ENCODE data around the gene EFNB2. TPM values are rescaled to one million over a fixed set of nuclear protein-coding genes. Genes with fewer than 3 reads are reported as not detected.

The EFNB2 gene
- total RNA-seq, 1 experiment from 2014 or later = 17.5 TPM

DNA sequence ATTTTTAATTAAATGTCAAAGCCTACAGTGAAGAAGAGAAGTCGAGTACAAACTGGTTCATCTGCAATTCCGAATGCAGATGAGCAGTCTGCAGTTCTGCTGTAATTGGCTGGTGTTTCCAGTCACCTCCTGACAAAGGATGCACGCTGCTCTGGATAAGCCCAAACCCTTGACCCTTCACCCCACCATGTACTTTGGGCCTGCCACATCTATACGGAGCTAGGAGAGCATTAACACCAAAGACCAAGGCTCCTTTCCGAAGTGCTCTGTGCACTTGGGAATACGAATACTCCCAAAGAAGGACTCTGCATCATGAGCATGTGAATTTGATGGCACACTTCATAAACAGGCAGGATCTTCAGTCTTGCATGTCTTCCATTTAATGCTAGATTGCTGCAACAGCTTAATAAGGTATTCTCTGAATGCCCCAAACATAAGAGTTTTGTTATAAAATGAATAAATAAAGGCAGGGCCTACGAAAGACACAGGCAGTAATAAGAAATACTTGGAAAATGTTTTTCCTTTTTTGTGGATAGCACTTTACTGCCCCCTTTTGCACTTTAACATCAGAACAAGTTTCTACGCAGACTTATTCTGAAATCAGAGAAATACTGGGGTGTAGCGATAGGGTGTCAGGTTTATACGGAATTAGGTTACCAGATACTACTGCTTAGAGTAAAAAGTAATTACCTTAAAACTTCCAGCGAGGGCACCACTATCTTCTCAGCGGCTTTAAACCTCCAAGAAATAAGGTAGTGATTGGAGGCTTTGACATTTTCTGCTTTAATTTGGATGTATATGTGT, 15.0 kb downstream of the EFNB2 start:
- H3K4me1 ChIP-seq (replicated peaks; ENCODE audit: insufficient read depth) = peaks cover 56% of the 10 kb centered on the region
- H3K27me3 ChIP-seq (ENCODE audit: insufficient read depth, low read depth) = no peaks in the 10 kb centered on the region
- H3K27ac ChIP-seq = peak overlapping the region; percentile 79
- H4K20me1 ChIP-seq (ENCODE audit: insufficient read depth) = peaks cover 21% of the 10 kb centered on the region; the same call in 1 of the 2 replicates
- peak overlapping the region; percentile 85 for H3K4me2 ChIP-seq
- CTCF ChIA-PET = no interaction called here
- peaks cover 4% of the 10 kb centered on the region; the same call in 1 of the 2 replicates for H3K9me3 ChIP-seq (ENCODE audit: insufficient read depth, low read depth)
- peaks cover 40% of the 10 kb centered on the region for H3F3A ChIP-seq (ENCODE audit: insufficient read depth, low read depth)
- POLR2A ChIA-PET (ENCODE audit: unreplicated experiment) = no interaction called here
- H2AFZ ChIP-seq = no peak overlapping the region
- no peak for TF ChIP-seq EZH2 (IDR thresholded peaks at IDR 0.05; ENCODE audit: low read depth)
- TF ChIP-seq, protein P1, sequence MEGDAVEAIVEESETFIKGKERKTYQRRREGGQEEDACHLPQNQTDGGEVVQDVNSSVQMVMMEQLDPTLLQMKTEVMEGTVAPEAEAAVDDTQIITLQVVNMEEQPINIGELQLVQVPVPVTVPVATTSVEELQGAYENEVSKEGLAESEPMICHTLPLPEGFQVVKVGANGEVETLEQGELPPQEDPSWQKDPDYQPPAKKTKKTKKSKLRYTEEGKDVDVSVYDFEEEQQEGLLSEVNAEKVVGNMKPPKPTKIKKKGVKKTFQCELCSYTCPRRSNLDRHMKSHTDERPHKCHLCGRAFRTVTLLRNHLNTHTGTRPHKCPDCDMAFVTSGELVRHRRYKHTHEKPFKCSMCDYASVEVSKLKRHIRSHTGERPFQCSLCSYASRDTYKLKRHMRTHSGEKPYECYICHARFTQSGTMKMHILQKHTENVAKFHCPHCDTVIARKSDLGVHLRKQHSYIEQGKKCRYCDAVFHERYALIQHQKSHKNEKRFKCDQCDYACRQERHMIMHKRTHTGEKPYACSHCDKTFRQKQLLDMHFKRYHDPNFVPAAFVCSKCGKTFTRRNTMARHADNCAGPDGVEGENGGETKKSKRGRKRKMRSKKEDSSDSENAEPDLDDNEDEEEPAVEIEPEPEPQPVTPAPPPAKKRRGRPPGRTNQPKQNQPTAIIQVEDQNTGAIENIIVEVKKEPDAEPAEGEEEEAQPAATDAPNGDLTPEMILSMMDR (conservative IDR thresholded peaks at IDR 0.05) = peak; percentile 47
- H3K79me2 ChIP-seq (ENCODE audit: low read depth) = peaks cover 100% of the 10 kb centered on the region
- BruUV-seq (replicated peaks) = no TSS peak
- intact Hi-C loops (cut with micrococcal nuclease; ENCODE audit: unreplicated experiment) = loop anchor here (2.0 kb wide), 1 partner anchor 420 kb away; no protein-coding TSS in a partner anchor
- peak overlapping the region; percentile 41; the same call in 1 of the 2 replicates for H3K4me3 ChIP-seq
- H3K36me3 ChIP-seq (ENCODE audit: low read depth) = peaks cover 24% of the 10 kb centered on the region; the same call in 1 of the 2 replicates
- no peaks in the 10 kb centered on the region for H3K9me2 ChIP-seq (ENCODE audit: insufficient read depth)
- no peak for DNase-seq

DNA sequence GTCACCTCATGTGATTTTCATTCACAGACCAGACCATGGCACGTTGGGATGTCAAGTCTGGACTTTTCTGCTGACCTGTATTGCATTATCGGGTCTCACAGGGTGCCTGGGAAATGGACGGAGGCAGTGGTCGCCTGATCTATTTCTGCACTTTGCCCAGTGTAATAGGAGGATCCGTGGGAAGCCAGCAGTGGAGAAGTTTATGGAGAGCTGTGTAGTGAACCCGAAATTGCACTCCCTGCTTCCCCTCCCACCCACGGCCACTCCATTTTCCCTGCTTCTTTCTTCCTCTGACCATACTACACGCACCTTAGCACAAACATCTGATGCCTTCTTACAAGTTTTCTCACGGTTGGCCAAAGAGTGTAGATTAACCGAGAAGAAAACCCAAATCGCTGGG, 16.9 kb downstream of the EFNB2 start:
- CTCF ChIA-PET = interaction anchor here (0.6 kb wide), 1 partner anchor 1947 kb away, joined by 3 read pairs; no protein-coding TSS in a partner anchor
- intact Hi-C loops (cut with micrococcal nuclease; ENCODE audit: unreplicated experiment) = no loop called here

DNA sequence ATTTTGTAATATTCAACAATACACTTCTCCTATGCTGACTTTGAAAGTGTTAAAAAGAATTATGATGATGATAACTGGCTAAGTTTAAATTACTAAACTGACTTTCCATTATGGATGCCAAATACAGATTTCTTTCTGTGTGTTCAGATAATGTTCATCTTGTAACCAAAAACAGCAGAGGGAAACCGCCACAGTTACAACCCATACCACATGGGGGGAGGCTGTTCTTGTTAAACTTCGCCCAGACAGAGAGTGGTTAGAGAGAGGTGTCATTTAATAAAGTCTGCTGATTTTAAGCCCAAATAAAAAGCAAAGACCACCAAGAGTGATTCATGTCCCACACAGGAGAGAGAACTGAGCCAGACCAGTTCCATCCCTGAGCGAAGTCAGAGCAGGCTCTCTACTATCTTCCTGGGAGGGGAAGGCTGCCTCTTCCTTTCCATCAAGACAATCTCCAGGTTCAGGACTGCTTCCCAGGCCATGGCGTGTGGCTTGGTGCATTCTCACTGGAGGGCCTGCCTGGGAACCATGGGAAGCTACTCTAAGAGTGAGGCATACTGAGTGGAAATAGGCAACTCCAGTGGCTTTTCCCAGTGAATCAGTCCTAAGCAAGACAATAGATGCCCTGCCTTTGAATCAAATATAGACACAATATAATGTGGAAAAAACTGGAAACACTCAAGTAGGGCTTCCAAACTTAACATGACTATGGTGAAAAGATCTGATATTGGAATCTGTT, 18.2 kb downstream of the EFNB2 start:
- Histone ChIP-seq H3K27me3 (ENCODE audit: insufficient read depth, low read depth) (no peaks in the 10 kb centered on the region), H3K9me3 (ENCODE audit: insufficient read depth, low read depth) (peaks cover 4% of the 10 kb centered on the region; the same call in 1 of the 2 replicates), H3K79me2 (ENCODE audit: low read depth) (peaks cover 99% of the 10 kb centered on the region), H3K4me2 (no peak overlapping the region), H4K20me1 (ENCODE audit: insufficient read depth) (peaks cover 4% of the 10 kb centered on the region; the same call in 1 of the 2 replicates), H3K9me2 (ENCODE audit: insufficient read depth) (no peaks in the 10 kb centered on the region), H3K4me3 (no peak overlapping the region), H3K4me1 (replicated peaks; ENCODE audit: insufficient read depth) (peaks cover 24% of the 10 kb centered on the region), H3K36me3 (ENCODE audit: low read depth) (peaks cover 17% of the 10 kb centered on the region), H3K27ac (no peak overlapping the region), H3F3A (ENCODE audit: insufficient read depth, low read depth) (peaks cover 22% of the 10 kb centered on the region), H2AFZ (no peak overlapping the region)
- intact Hi-C loops (cut with micrococcal nuclease; ENCODE audit: unreplicated experiment) = no loop called here
- ChIA-PET POLR2A (ENCODE audit: unreplicated experiment) (interaction anchor here (0.5 kb wide), 1 partner anchor 22 kb away, joined by 3 read pairs; no protein-coding TSS in a partner anchor), CTCF (no interaction called here)
- TF ChIP-seq, protein P1 (conservative IDR thresholded peaks at IDR 0.05) = no peak
- no peak for TF ChIP-seq EZH2 (IDR thresholded peaks at IDR 0.05; ENCODE audit: low read depth)
- no peak for DNase-seq
- no TSS peak for BruUV-seq (replicated peaks)

More for the DNA sequence above, 16.9 kb downstream of the EFNB2 start:
- Histone ChIP-seq H3K9me2 (ENCODE audit: insufficient read depth) (no peaks in the 10 kb centered on the region), H3F3A (ENCODE audit: insufficient read depth, low read depth) (peaks cover 34% of the 10 kb centered on the region), H3K9me3 (ENCODE audit: insufficient read depth, low read depth) (peaks cover 4% of the 10 kb centered on the region; the same call in 1 of the 2 replicates), H3K4me1 (replicated peaks; ENCODE audit: insufficient read depth) (peaks cover 36% of the 10 kb centered on the region), H3K36me3 (ENCODE audit: low read depth) (peaks cover 18% of the 10 kb centered on the region), H3K4me2 (no peak overlapping the region), H2AFZ (no peak overlapping the region), H3K27ac (no peak overlapping the region), H3K27me3 (ENCODE audit: insufficient read depth, low read depth) (no peaks in the 10 kb centered on the region), H4K20me1 (ENCODE audit: insufficient read depth) (peaks cover 7% of the 10 kb centered on the region; the same call in 1 of the 2 replicates), H3K79me2 (ENCODE audit: low read depth) (peaks cover 100% of the 10 kb centered on the region), H3K4me3 (no peak overlapping the region)
- POLR2A ChIA-PET (ENCODE audit: unreplicated experiment) = no interaction called here
- BruUV-seq (replicated peaks) = no TSS peak
- no peak for TF ChIP-seq EZH2 (IDR thresholded peaks at IDR 0.05; ENCODE audit: low read depth)
- TF ChIP-seq, protein P1 (conservative IDR thresholded peaks at IDR 0.05) = no peak
- no peak for DNase-seq
